GM20431 (cell line): Measurements from ENCODE around the gene TMBIM1.

Experiments
- in situ Hi-C: fragments of 300-500 bp; cut with MseI, MboI; formaldehyde crosslinking; loops from one replicate; pipeline ENCODE4 v1.15.0; 2020; ENCODE audit warnings: low sequenced_read_pairs; ENCODE audit not compliant: unreplicated experiment

TMBIM1 gene

DNA sequence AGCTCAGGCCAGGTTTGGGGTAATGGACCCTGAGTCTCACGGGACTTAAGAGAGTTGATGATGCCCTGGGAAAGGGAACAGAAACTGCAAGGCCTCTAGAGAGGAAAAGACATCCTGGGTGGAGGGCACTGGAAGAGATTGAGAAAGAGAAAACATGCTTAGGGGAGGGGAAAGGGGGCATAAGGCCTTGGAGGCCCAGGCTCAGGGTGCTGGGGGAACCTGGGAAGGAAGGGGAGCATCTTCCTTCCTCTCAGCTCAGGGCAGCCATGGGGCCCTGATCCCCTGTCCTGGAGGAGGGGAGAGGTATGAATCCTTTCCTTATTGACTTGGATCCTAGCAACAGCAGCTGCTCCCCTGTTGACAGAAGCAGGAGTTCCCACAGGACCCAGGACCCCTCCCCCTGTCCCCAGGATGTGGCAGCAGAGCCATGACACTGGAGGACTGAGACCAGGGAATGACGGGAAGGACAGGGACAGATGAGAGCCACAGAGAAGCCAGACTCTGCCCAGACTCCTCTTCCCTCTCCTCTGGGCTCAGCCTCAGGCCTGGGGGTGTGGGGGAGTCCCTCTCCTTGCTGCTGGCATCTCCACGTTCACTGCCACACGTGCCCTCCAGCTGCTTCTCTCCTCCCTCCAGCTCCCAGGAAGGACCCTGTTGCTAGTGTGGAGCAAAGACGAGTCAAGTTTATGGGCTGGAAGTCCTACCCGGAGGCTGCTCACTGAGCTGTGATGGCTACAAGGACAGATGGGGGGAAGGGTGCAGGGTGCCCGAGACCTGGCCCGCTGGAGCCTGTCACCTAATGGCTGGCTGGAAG lies 30.7 kb downstream of the TMBIM1 start:
- in situ Hi-C loops: no loop called here

DNA sequence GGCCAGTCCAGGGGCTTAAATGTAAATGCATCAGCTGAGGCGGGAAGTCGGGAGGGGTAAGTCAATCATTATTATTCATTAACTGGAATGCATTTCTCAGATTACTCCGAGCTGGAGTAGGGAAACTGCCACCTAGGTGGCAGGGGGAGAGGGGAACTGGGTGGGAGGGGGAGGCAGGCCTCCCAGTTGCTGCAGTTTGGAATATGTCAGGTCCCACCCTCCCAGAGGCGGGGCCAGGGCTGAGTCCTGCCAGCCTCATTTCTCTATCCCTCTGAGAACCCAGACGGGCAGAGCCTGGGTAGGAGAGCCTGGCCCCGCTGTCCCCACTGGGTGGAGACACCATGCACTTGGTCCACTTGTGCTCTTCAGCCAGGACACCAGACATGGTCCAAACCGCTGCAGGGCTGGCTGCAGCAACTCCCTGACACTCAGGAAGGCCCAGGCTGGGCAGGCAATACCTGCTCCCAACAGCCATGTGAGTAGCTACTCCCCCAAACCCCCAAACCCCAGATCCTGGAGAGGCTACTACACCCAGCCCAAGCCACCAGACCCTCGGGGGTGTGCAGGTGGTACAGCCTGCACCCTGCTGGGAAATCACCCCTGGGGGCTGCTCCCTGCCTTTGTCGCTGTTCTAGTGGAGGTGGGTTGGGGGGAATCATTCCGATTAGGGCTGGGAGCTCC lies 31.4 kb downstream of the TMBIM1 start, which contains the start of gene GPBAR1:
Gene GPBAR1, plus strand, starts transcription at position 274 of the 681 bp plus-strand sequence. CDS start 1,710 bp downstream, outside the sequence.
- in situ Hi-C loops: no loop called here

DNA sequence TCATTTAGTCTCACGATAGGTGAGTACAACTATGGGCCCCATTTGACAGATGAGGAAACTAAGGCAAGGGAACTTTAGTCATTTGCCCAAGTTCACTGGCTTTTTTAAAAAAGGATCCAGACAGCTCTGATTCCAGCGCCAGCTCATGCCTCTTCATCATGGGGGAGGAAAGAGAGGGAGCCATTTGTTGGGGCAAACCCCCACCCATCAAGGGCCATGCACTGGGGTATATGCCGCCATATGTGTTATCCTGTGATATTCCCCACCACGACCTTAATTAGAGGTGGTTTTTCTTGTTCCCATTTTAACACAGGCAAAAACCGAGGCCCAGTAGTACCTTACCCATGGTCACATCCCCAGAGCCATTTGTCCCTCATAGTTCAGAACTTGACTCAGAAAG lies 32.1 kb downstream of the TMBIM1 start:
- in situ Hi-C loops: no loop called here

DNA sequence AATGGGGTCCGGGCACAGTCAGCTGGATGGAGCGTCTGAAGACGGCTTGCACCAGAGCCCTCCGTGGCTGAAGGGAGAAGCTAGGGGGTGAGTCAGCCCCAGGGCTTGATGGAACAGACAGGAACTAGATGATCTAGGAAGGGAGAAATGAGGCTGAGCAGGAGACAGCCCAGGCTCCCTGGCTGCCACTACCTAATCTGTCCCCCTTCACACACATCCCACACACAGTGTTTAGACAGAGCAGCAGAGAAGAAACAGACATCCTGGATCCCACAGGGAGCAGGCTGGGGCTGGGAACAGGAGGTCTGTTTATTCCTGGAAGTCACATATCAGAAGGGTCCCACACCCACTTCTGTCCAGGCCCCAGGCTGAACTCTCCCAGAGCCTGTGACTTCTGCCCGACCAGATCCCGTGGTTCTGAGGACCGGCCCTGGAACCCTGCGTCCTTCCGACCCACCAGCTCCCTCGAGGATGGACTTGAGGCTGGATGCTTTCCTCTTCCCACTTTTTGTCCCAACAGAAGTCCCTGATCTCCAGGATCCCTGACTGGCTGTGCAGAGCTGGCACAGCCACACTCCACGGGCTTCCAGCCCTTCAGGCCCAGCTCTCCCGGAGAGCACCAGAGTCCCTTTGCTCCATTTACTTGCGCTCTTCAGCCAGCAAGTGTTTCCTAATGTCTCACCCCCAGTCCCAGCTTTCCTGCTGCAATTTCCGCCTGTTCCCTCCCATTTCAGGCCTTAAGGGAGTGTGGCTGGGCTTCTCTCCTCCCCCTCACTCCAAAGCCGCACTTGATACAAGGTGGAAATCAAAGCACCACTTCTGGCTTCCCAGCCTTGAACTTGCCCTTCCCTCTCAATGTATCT lies 33.0 kb downstream of the TMBIM1 start:
- in situ Hi-C loops: loop anchor here (10.0 kb wide), 1 partner anchor 75 kb away; no protein-coding TSS in a partner anchor

DNA sequence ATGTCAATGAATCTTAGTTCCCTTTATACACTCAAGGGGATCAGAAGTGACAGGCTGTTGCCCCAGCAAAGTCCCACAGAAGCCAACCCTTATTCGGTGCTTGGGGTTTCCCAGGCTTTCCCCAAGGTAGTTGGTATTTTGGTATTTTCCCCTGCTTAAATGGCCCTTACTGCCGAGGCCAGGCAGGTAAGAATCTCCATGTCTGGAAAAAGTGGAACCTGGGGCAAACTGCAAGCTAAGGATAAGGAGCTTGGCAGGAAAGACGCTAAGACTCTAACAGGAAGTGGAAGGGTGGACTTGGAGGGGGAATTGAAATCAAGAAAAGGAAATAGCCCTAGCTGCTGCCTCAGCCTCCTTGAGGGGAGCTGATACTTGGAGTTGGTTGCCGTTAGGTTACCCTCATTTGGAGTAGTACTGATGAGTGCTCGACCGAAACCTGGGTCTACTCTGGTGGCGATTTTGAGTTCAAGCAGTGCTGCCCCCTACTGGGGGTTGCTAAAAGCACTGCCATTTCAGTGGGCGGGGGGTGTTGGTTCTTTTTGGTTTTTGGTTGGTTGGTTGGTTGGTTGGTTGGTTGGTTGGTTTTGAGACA lies 34.8 kb downstream of the TMBIM1 start:
- in situ Hi-C loops: loop anchor here (10.0 kb wide), 1 partner anchor 73 kb away; no protein-coding TSS in a partner anchor

DNA sequence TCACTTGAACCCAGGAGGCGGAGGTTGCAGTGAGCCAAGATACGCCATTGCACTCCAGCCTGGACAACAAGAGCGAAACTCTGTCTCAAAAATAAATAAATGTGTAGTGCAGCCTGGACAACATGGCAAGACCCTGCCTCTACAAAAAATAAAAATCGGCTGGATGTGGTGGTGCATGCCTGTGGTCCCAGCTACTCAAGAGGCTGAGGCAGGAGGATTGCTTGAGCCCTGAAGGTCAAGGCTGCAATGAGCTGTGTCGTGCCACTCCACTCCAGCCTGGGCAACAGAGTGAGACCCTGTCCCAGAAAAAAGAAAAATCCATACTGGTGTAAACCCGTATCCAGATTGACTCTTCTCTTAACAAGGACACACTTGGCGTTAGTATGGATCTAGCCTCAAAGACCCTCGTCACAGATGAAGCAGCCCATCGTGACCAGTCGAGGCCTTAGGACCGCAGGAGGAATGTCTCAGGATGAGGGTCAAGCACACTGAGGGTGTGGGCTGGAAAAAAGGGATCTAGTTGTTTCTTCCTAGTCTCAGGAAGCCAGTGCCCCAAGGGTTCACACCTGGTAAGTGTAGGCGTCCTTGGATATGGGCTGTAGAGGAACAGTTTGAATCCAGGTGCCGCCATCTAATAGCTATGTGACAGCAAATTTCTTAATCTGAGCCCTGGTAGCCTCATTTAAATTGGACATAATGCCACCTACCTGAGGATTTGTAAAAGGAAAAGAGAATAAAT lies 35.5 kb downstream of the TMBIM1 start:
- in situ Hi-C loops: loop anchor here (10.0 kb wide), 1 partner anchor 72 kb away; no protein-coding TSS in a partner anchor

DNA sequence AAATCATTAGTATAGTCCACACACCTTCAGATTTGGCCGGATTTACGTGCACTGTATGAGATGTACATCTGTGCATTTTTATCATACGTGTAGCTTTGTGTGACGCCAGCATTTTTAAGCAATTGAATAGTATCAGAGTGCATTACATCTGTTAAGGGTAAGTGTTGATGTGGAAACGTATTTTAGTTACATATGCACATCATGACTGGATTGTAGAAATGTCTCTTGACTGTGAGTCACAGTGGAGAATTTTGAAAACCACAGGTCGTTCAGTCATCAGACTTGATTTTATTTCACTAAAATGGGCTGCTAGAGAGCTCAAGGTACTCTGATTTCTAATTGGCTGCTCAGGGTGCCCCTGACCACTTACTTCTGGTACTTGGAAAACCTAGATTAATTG lies 36.9 kb downstream of the TMBIM1 start:
- in situ Hi-C loops: loop anchor here (10.0 kb wide), 1 partner anchor 71 kb away; no protein-coding TSS in a partner anchor

DNA sequence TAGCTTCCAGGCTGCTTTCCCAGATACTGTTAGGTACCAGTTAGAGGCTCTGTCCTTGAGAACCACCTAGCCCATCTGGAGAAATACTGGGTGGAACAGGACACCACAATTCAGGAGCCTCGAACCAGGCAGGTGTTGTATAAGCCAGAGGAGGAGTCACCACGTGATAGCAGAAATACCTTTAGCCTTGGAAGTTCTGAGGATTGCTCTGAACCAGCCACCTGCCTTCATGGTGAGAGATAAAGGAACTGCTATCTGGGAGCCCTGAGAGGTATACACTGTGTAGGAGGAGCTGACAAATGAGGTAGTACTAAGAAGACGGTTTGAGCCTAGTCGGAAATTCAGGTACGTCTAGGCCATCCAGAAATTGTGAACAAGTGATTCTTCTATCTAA lies 39.1 kb downstream of the TMBIM1 start:
- in situ Hi-C loops: loop anchor here (10.0 kb wide), 1 partner anchor 68 kb away; no protein-coding TSS in a partner anchor

DNA sequence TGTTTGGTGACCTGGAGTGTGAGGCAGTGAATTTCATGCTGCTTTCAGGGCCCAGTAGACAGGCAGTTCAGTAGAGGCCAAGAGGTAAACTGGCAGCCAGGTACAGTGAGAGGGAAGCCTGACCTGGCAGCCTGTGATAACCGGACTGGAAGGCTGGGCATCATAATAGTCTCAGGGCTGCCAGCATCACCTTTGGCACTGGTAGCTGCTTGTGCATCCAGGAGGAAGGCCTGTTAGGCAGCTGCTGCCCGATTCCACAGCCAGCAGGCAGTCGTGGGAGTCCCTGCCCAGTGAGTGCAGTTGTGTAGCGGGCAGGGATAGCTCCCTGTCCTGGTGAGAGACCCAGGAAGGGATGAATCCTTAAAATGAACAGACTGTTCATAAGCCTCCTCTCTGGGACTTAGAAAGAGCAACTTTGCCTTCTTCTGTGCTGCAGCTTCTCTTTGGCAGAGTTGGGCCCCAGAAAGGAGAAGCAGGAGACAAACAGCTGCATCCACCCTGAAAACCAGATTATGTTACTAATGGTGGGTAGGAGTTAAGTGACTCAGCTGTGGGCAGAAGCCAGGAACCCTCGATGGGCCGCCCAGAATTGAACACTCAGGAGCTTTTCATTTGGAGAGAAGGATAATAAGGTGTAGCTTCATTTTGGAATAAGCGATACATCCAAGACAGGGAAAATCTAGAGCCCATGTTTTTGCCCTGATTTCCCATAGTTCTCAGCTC lies 39.6 kb downstream of the TMBIM1 start:
- in situ Hi-C loops: loop anchor here (10.0 kb wide), 1 partner anchor 68 kb away; no protein-coding TSS in a partner anchor

DNA sequence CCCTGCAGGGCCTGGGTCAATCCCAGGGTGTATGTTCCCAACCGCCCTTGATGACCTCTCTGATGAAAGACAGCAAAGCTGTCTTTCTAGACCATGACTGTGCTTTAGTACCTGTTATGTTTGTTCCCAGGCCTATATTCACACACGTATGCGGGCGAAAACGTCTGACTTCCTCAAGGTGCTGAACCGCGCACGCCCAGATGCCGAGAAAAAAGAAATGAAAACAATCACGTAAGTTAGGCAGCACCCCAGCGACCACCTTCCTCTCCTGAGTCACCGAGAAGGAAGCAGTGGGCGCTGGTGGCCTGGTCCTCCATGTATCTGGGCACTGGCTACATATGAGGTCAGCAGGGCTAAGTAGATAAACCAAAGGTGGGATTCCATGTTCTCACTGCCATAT lies 42.6 kb downstream of the TMBIM1 start:
- in situ Hi-C loops: loop anchor here (10.0 kb wide), 1 partner anchor 65 kb away; no protein-coding TSS in a partner anchor

DNA sequence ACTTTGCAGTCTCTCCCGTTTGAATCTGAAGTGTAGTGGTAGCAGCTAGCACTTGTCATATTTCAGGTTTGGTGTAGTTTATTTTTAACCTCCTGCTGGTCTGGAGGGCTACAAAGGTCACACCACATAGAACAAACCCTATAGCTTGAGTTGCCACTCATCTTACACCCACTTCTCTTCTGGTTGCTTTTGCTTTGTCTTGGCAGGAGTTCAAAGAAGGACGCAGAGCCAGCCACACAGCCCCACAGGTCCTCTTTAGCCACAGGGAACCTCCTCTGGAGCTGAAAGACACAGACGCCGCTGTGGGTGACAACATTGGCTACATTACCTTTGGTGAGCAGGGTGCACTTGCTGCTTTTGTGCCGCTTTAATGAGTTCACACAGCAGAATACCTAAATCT lies 47.1 kb downstream of the TMBIM1 start:
- in situ Hi-C loops: no loop called here

DNA sequence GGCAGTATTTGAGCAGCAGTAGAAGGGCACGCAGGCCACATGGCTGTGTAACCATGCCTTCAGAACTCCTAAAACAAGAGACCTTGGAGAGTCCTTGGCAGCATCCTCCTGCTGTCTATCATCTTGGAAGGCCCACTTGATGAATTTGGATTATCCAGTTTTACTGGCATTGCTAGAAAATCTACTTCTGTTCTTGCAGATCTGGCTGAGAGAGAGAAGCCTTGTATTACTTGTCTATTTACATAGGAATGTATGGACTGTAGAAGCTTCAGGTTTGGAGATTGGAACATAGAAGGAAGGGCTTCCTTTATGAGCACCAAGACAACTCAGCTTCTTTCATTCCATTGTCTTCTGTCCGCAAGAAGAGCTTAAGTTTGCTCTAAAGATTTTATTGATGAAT lies 47.6 kb downstream of the TMBIM1 start:
- in situ Hi-C loops: no loop called here

DNA sequence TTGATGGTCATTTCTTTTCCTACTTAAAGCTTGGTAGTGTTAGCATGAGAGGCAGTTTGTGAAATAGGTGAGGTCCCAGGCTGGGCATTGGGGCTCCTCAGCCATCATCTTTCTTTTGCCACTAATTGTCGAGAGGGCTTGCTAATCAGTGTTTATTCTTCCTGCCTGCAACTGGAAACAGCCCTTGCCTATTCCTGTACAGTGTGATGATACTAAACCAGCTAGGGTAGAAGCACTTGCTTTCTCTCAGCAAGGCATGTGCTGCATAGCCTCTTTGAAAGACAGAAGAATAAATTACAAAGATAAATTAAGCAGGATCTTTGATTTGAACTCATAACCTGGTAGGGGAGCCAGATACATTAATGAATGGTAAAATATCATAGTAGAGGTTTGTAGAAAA lies 48.1 kb downstream of the TMBIM1 start:
- in situ Hi-C loops: no loop called here

DNA sequence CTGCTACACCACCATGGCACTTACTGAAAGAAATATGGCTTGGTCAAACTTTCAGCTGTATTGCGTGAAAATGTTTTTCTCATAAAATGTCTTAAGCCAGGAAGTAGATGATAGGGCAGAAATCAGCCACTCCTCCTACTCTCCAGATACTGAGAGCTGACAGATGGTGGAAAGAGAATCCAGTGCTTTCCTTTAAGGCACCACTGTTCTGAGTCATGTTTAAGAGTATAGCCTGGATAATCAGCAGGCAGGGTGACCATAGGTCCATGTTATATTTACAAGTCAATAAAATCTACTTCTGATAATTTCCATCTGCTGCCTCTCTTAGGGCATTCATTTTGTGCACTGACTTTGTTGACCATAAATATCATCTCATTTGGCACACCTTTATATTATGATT lies 53.4 kb downstream of the TMBIM1 start:
- in situ Hi-C loops: no loop called here

DNA sequence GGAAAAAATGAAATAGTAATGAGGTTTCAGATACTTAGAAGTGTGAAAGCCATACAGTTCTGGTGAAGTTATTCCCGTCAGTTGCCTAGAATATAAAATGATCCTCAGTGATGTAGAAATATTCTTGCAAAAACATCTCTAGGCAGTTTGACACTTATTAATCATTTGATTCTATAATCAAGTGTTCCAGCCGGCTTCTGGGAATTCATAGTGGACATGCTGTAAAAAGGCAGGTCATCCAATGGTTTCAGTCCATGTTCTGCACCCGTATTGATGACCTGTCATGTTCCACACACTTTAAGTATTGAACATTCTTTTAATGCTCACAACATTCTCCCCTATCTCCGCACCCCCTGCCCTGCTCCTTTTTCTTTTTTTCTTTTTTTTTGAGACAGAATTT lies 55.5 kb downstream of the TMBIM1 start:
- in situ Hi-C loops: no loop called here

DNA sequence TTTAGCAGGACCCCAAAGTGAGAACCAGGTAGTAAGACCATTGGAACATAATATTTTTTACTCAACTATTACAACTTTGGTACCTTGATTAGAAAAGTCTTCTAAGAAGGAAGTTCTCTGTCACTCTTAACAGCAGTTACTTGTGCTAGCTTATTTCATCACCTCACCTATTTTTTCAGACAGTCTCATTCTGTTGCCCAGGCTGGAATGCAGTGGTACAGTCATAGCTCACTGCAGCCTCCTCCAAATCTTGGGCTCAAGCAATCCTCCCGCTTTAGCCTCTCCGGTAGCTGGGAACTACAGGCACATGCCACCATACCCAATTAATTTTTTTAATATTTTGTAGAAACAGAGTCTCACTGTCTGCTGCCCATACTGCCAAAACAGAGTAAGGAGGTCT lies 57.3 kb downstream of the TMBIM1 start:
- in situ Hi-C loops: no loop called here

DNA sequence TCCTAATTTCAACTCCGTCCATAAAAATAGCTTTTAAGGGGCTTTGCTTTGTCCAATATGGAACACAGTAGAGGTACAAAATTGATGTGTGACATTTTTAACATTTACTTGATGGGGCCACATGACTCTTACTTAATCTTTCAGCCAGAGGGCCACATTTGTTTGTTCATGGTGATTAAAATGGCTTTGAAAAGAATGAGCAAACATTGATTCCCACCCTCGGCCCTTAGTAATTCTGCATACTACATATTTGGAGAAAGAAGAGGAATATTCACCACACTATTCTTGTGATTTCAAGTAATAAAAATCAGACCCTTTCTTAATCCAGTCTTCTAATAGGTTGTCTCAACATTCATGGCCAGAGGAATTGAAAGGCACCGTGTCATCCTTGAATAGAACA lies 57.8 kb downstream of the TMBIM1 start:
- in situ Hi-C loops: no loop called here

DNA sequence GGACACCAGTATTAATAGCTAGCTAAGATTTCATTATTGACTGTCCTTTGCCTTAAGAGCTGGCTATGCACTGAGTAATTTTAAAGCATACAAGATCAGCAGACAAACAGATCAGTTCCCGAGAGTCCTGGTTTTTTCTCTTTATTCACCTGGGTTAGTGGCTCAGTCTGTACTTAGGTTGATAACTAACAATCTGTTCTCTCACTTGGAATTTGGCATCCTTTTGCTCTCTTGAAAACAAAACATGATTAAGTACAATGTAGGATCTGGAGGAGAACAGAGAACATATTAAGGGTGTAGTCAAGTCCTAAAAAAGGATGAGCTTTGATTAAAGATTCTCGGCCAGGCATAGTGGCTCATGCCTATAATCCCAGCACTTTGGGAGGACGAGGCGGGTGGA lies 58.8 kb downstream of the TMBIM1 start:
- in situ Hi-C loops: no loop called here
